Activated CD4-positive, alpha-beta T cell treated with anti-CD3 and anti-CD28 coated beads for 1 hour (primary cell): ENCODE measurements around the gene BORCS8.
"Not testable (repeated sequence)": the region's sequence is repeated elsewhere in the genome, so short reads cannot be mapped to it uniquely, and the experiment has no call there.

Source experiments
- DNase-seq: peaks from one replicate; pipeline ENCODE4 v3.0.0-alpha.2; 2020

The BORCS8 gene

GRCh38 chr19:19147344-19147743 is 44.6 kb downstream of the BORCS8 start:
- no peak for DNase-seq

DNA sequence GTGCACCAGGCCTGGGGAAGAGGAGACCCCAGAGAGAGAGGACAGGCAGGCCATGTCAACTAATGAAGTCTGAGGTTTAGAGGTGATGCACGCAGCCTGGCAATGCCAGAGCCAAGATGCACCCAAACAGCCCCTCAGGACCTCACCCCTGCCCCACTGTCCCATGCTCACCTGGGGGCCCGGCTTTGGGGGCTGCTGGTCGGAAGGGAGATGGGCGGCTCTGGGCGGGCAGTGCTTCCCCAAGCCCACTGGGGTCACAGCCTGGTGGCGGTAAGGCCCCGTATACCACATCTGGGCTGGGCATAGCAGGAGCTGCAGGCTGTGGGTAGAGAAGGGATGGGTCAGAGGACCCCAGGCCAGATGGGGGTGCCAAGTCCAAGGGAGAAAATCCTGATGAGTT is 45.1 kb downstream of the BORCS8 start:
- no peak for DNase-seq

GRCh38 chr19:19145684-19146608 is 46.0 kb downstream of the BORCS8 start:
- DNase-seq, result peak; percentile 75

DNA sequence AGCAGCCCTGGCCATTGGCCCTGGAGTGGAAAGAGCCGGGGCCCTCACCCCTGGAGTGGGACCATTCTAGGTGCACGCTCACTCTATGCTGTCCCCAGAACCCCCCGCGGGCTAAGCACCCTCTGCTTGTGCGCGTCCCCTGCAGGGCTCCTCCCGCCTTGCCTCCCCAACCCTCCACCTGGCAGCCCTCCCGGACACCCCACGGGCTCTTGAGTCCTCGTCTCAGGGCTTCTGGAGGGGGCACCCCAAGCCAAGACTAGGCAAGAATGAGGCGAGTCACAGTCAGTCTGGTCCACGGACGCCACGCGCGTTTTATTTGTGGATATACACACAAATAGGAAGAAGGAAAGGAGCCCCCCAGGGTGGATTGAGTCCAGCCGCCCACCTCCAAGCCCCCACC is 46.7 kb downstream of the BORCS8 start:
- DNase-seq, result no peak

DNA sequence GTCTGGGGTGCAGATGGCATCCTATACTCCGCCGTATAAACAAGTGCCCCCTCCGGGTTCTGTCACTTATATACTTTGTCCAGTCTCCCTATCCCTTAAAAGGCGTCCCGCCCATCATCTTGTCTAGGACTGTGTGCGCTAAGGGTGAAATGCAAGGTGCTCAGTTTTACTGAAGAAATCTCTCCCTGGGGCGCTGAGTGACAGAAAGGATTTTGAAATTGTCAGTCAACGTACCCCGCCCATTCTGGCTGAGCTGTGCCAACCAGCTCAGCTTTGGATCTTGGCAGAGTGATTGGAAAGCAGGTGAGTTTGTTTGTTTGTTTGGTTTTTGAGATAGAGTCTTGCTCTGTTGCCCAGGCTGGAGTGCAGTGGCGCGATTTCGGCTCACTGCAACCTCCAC is 49.6 kb downstream of the BORCS8 start:
- DNase-seq, result no peak

DNA sequence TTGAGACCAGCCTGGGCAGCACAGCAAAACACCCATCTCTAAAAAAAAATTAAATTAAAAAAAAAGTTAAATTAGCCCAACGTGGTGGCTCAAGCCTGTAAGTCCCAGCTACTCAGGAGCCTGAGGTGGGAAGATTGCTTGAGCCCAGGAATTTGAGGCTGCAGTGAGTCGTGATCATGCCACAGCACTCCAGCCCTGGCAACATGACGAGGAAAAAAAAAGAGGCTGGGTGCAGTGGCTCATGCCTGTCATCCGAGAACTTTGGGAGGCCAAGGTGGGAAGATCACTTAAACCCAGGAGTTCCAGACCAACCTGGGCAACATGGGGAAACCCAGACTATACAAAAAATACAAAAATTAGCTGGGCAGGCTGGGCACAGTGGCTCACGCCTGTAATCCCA is 51.5 kb downstream of the BORCS8 start:
- DNase-seq, result no peak

DNA sequence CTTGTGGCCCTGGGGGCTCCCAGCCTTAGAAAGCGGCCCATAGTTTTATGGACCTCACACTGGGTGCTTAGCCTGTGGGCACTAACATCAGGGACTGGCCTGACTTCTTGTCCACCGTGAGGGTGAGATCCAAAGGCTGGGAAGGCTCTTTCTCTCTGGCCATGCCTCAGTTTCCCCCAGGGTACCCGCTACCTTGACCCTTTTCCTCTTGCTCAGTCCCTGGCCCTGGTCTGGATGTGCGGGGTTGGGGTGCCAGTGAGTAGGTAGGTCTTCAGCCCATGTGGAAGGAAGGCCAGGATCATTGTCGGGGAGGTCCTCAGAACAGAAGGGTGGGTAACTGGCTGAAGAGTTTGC is 52.1 kb downstream of the BORCS8 start:
- no peak for DNase-seq

DNA sequence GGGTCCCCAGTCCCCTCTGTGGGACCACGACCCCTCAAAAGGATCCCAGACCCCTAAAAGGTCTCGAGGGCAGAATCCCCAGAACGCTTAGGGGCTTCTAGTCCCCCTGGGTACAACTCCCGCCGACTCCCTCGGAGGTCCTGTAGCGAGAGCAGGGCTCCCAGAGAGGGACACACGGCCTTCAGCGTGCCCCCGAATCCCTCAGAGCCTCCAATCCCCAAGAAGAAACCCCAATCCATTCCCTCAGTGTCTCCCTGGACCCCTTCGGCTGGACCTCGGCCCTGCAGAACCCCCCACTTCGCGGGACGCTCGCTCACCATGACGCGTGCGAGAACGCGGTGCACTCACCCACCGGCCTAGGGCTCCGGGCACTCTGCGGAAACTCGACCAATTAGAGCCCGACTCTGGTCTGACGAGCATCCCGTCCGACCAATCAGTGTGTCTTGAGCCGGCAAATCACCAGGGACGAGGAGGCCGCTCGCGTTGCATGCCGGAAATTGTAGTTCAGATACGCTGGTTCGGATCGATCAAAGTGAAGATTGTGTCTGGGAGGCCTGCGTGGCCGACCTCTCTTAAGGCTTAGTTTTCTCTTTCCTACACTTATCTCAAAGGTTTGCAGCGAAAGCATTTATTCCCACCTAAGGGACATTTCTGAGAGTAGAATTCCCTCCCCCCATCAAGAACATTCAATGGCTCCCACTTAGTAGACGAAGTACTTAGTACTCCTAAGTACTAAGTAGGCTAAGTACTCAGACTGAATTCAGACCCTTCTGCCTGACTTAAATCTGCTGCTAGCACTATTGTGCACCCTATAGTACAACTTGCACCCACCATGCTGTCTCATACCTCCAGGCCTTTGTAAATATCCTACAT is 53.6 kb downstream of the BORCS8 start, which contains the start of gene TMEM161A:
Gene TMEM161A, minus strand, starts transcription at position 370 of the 873 bp plus-strand sequence. Its CDS starts 50 bp downstream, at position 320.
- peak; percentile 92 for DNase-seq

DNA sequence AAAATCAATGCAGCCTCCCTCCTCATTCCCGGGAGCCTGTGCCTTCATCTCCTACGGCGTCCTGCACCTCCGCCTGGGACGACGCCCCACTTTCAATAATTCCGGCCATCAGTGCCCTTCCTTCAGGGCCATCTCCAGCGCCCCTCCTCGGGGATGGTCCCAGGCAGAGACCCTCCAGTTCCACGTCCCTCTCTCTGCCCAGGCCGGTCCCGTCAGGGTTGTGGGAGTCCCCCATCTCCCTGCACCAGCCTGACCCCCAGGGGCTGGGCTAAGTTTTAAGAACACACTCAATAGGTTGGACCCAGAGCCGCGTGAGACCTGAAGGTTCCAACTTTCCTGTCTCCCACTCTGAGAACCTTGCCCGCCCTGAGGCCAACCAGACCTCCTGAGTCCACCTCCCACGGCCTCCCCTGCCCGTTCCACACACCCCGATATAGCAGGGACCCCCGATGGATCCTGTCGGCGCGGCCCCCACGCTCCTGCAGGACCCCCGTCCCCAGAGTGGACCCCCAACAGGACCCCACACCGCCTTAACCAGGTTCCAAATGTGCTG is 54.3 kb downstream of the BORCS8 start:
- DNase-seq, result no peak

DNA sequence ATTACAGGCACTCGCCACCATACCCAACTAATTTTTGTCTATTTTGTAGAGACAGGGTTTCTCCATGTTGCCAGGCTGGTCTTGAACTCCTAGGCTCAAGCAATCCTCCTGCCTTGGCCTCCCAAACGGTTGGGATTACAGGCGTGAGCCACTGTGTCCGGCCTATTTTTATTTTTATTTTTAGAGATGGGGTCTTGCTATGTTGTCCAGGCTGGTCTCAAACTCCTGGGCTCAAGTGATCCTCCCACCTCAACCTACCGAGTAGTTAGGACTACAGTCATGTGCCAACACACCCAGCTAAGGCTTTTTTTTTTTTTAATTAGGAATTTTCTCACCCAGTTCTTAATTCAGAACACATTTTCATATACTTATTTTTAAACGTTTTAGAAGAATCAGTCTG is 56.2 kb downstream of the BORCS8 start:
- not testable (repeated sequence) for DNase-seq

DNA sequence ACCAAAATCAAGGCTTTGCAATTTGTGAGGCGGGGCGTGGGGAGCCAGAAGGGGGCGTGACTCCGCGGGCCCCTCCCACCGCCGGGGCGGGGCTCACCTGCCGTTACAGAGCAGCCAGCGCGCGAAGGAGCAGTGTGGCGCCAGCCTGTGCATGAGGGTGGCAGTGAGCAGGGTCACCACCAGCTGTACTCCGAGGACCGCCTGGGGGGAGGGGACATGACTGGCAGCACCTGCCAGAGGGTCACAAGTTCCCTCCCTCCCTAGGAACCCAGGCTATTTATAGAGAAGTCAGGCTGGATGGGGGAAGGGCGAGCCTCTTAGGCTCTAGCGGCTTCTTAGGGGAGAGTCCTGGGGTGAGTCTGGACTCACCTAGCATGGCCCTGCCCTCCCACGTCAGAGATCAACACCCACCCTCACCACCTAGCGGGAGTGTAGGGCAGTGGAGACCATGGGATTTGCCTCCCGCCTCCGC is 57.2 kb downstream of the BORCS8 start:
- DNase-seq, result no peak

GRCh38 chr19:19133985-19134384 is 58.0 kb downstream of the BORCS8 start:
- no peak for DNase-seq

GRCh38 chr19:19132912-19133311 is 59.0 kb downstream of the BORCS8 start:
- no peak for DNase-seq

GRCh38 chr19:19131989-19132388 is 60.0 kb downstream of the BORCS8 start:
- no peak for DNase-seq
